COLO668 (cell line): ENCODE measurements around the gene IRX6.

Experiments
- DNase-seq: peaks from one replicate; lab custom pipeline; 2025; ENCODE audit not compliant: unreplicated experiment; lab: John Stamatoyannopoulos, UW

Gene IRX6

DNA sequence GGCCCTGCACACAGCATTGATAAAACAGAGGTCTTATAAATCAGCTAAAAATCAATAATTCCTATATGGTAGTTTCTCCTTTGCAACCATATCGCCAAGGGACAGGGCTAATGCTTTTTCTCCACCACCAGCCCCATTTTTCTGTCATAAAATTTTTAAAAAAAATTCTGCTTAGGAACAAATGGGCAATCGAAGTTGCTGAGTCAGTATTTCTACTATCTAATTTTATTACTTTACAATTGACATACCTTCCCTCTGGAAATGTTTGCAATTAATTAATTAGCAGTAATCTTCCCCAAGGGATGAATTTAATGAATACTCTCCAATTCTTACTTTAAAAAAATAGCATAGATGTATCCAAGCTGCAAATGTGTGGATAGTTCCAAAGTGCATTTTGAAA lies 1.7 kb upstream of the IRX6 start:
- no peak for DNase-seq

DNA sequence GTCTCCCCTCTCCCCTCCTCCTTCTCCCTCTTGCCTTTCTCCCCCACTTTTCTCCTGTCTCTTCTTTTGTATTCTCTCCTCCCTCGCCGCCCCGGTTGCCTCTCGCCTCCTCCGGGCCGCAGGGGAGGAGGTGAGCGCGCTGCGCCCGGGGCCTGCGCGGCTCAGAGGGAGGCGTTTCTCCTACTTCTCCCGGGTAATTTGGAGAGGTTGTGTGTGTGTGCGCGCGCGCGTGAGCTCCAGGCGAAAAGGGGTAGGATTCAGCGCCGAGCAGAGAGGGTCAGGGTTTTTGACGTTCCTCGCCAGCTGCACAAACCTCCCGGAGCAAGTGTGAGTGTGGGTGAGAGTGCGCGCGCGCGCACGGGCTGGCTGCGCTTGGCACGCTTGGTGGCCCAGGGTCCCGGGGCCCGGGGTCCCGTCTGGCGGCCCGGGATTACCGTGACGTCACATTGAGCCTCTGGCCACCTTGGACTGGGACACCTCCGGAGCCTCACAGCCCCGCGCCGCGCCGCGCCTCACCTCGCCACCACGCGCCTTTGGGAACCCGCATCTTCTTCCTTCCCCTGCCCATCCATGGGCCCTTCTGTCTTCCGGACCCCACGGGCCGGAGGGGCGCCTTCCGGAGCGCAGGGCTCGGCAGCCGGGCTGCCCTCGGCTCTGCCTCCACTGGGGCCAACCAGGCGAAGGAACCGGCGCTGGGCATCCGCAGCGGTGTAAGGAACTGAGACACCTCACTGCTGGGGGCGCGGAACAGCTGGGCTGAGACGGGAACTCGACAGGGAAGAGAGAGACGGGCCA lies 479 bp downstream of the IRX6 start:
- no peak for DNase-seq

DNA sequence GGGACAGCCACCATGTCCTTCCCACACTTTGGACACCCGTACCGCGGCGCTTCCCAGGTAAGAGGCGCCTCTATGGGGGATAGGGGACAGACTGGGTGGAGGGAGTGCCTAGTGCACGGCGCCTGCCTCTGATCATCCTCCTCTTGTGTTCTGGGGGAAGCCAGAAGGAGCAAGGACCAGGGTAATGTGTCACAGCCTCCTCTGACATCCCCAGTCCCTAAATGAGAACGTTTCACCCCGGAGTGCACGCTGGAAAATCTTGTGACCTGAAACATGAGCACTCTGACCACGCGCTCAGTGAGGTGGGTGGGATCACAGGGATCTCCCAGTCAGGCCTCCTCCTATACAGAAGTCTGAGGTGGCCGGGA lies 1.1 kb downstream of the IRX6 start:
- no peak for DNase-seq

GRCh38 chr16:55325458-55326109 lies 1.6 kb downstream of the IRX6 start:
- DNase-seq: no peak

- DNase-seq: no peak
Measured at GRCh38 chr16:55326261-55327092, 2.5 kb downstream of the IRX6 start.

DNA sequence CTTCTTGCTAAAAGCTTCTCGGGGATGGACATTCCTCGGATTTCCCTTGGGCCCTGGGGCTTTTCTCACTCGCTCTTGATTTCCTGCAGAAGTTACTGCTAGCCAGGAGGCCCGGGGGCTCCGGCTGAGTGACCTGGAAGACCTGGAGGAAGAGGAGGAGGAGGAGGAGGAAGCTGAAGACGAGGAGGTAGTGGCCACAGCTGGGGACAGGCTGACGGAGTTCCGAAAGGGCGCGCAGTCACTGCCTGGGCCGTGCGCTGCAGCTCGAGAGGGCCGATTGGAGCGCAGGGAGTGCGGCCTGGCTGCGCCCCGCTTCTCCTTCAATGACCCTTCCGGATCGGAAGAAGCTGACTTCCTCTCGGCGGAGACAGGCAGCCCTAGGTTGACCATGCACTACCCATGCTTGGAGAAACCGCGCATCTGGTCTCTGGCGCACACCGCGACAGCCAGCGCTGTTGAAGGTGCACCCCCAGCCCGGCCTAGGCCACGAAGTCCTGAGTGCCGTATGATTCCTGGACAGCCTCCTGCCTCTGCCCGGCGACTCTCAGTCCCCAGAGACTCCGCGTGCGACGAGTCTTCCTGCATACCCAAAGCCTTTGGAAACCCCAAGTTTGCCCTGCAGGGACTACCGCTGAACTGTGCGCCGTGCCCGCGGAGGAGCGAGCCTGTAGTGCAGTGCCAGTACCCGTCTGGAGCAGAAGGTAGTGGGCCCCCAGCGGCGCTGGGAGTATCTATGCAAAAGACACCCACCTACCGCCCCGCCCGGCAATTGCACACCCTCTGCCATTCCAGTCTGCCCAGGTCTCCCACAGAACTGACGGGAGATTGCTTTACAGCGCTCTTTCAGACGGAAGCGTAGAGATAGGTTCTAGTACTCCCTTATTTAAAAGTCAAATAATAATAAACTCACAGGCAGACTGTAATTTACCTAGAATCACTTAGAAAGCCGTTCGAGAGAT lies 4.9 kb downstream of the IRX6 start:
- DNase-seq: no peak

DNA sequence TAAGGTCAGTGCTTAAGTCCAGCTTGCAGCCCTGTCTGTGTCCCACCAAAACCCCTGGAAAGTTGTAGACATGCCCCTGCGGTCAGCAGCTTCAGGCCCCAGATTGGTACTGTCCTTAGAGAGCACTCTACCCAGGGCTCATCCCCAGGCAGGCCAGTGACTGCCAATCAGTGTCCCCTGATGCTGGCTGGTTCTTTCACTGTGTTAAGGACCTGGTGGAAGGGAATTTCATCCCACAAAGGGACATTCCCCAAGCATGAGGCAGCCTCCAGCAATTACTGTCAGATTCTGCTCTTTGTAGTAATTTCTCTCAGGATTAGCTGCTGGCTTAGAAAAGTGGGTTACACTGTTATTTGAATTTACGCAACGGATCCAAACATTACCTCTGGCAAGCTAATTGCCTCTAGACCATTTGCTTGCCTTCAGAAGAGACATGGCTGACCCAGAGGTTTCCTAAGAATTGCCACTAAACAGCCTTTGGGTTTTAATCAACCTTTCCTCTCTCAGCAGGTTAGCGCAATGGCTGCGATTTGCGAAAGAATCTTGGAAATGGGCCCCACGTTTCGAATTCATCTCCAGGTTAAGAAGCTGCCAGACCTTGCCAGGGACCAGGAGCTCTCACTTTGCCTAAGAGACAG lies 5.9 kb downstream of the IRX6 start:
- no peak for DNase-seq

- DNase-seq: no peak
Measured at GRCh38 chr16:55330781-55331647, 7.0 kb downstream of the IRX6 start.

DNA sequence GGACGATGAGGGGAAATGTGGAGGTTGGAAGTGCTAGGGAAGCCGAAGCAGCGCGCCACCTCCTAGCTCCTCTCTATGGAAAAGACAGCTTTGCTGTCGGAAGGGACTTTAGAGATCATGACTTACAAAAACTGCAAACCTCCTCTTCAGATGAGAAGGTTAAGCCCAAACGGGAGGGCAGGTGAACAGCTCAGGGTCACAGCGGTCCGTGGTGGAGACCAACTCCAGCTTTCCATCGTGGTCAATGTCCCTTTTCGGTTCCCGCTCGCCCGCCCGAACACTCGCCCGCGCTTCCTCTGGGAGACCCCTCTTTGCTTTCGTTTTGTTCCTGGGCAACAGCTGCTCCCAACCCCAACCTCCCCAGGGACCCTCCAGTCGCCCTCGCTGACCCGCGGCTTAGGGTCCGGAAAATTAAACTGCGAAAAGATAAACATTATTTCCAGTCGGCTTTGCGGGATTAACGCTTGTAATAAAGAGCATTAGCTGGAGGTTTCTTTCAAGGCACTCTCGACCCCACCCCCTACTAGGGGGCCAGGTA lies 7.7 kb downstream of the IRX6 start:
- no peak for DNase-seq

DNA sequence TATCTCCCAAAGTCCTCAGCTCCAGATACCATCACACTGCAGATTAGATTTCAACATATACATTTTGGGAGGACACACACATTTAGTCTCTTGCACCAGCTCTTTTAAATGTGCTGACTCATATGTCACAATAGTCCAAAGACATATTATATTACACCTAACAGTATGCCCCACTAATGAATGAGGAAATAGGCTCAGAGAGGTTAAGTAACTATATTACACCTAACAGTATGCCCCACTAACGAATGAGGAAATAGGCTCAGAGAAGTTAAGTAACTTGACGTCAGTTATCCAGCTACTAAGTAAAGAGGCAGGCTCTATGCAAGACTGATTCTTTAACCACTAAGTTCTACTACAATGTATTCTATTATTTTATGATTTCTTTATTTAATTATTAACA lies 9.7 kb downstream of the IRX6 start:
- DNase-seq: no peak

- no peak for DNase-seq
Measured at GRCh38 chr16:55338646-55339045, 14.6 kb downstream of the IRX6 start.

DNA sequence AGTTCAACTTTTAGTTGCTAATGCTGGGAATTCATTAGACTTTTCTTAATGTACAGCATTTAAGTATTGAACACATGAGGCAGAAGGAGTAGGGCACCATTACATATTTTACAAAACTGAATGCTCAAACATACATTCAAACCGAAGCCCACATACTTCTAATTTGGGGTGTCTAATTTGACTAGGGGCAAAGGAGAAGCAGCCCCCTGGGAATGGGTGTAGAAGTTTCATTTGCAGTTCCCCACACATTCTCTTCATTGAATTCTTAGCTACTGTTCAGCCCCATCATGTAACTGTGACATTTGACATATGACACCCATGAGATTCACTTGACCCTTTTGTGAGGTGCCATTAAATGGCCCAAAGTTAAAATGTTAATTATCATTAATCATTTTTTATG lies 16.4 kb downstream of the IRX6 start:
- DNase-seq: no peak

- DNase-seq: no peak
Measured at GRCh38 chr16:55341681-55342080, 17.7 kb downstream of the IRX6 start.

DNA sequence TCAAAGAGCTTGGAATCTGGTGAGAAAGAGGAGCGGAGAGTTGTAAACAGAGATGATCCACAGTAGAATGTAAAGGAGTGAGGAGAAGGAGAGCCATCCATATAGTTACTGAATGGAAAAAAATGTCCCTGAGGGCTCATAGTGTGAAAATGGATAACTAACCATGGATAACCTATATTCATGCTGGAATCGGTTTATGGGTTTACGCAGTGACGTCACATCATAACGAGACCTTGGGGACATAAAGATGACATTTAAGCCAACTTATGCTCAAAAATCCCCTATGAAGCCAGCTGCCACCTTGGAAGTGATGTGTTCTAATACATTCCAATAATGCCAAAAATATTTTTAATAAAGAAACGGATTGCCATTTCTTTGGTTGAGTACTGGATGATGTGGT lies 22.5 kb downstream of the IRX6 start:
- no peak for DNase-seq

GRCh38 chr16:55349867-55350266 lies 25.9 kb downstream of the IRX6 start:
- DNase-seq: no peak

GRCh38 chr16:55350984-55351383 lies 27.0 kb downstream of the IRX6 start:
- no peak for DNase-seq

DNA sequence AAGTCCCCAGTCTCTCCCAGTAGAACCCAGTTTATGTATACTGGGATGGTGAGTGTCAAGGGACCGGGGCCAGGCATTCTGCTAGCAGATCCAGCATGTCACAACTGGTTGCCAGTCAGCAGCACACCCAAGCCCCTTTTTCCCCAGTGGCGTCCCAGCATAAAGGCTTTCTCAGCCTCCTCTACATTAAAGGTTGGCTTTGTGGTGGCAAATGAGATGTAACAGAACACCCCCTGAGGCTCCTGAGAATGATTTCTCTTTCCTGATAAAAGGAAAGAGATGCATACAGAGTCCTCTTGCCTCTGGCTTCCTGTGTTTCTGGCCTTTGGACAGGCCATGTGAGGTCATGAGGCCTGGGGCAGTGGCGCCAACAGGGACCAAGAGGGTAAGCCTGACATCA lies 27.9 kb downstream of the IRX6 start:
- DNase-seq: no peak

DNA sequence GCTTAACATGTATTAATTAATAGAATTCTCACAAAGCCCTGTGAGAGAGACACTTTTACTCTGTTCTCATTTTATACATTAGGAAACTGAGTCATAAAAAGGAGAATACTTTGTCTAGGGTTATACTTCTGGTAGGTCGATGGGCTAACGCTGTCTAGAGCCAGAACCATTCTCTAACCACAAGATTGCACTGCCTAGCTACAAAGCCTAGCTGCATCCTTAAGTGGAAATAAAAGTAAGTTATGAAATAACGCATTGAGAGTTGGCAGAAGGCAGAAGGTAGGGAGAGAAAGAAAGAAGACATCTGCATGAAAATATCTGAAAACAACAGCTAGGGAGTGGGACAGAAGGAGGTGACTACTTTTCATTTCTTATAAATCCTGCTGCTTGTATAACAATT lies 33.2 kb downstream of the IRX6 start:
- DNase-seq: no peak

DNA sequence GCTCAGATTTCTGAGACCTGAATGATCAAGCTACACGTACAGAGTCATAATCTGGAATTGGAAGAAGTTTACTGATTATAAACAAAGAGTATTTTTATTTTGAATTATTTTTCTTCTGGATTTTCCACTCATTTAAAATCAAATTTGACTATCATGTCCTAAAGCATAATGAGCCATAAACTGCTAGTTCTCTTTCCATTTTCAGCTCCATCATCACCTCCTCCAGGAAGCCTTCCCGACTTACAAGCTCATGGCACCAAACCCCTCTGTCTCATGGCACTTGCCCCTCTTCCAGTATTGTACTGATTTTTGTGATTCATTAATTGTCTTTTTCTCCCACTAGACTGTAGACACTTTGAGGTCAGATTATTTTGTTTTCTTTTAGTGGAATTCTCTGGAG lies 35.9 kb downstream of the IRX6 start:
- DNase-seq: no peak
